Astrocyte of the cerebellum (primary cell): ENCODE data around the gene GALNT17.

Experiments used
- DNase-seq: peaks from one replicate; pipeline ENCODE4 v3.0.0-alpha.2; 2011; ENCODE audit warnings: low read depth
- H3K4me3 ChIP-seq: 2 replicates; pipeline ENCODE4 v1.5.1; 2011; ENCODE audit warnings: mild to moderate bottlenecking, low read depth, low read length, moderate library complexity
- CTCF ChIP-seq: IDR thresholded peaks from 2 replicates; pipeline ENCODE4 v1.5.1; 2012; ENCODE audit warnings: low read length, low read depth, moderate library complexity, mild to moderate bottlenecking; ENCODE audit errors: missing control alignments
- in situ Hi-C: cut with HindIII; loops from 2 replicates; pipeline ENCODE4 v1.10.0; 2017; ENCODE audit warnings: low sequenced_read_pairs

GALNT17 gene

DNA sequence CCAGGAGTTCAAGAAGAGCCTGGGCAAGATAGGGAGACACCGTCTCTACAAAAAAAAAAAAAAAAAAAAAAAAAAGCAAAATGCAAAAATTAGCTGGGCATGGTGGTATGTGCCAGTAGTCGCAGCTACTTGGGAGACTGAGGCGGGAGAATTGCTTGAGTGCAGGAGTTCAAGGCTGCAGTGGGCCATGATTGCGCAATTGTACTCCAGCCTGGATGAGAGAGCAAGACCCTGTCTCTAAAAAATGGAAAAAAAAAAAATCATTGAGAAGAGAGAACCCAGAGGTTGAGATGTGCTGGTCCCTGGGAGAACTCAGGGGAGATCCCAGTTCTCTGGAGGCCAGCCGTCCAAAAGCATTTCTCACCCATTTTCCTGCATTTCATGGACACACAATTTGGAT lies 95.2 kb downstream of the GALNT17 start:
- no peak overlapping the region for H3K4me3 ChIP-seq
- in situ Hi-C loops = no loop called here
- no peak for DNase-seq
- no peak for TF ChIP-seq CTCF

- no peak overlapping the region for H3K4me3 ChIP-seq
- in situ Hi-C loops = no loop called here
- DNase-seq = no peak
- TF ChIP-seq CTCF = no peak
These were observed 97.2 kb downstream of the GALNT17 start for GRCh38 chr7:71229148-71229547.

GRCh38 chr7:71229699-71230098 lies 97.8 kb downstream of the GALNT17 start:
- in situ Hi-C loops = no loop called here
- no peak for DNase-seq
- no peak for TF ChIP-seq CTCF

DNA sequence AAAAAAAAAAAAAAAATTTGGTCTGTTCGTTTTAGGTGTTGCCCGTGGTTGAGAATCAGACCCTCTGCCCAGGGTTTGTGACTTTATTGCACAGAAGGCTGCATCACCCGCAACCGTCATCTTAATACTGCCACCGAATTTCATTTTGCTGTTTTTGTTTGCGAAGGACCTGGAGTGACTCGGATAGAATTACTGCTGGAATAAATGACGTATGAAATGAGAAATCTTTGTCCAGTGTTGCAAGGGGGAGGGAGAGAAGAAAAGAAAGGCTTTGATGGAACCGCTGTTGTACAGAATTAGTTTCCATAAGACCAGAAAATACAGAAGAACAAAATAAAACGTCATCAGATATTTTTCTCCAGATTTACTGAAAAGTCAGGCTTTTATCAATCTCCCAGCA lies 103.3 kb downstream of the GALNT17 start:
- no peak for DNase-seq
- no peak for TF ChIP-seq CTCF
- in situ Hi-C loops = no loop called here
- no peak overlapping the region for H3K4me3 ChIP-seq

More at GRCh38 chr7:71229699-71230098, 97.8 kb downstream of the GALNT17 start:
- H3K4me3 ChIP-seq = no peak overlapping the region

- in situ Hi-C loops = no loop called here
- no peak for DNase-seq
- no peak overlapping the region for H3K4me3 ChIP-seq
- TF ChIP-seq CTCF = no peak
These were observed 104.5 kb downstream of the GALNT17 start for GRCh38 chr7:71236230-71237105.

DNA sequence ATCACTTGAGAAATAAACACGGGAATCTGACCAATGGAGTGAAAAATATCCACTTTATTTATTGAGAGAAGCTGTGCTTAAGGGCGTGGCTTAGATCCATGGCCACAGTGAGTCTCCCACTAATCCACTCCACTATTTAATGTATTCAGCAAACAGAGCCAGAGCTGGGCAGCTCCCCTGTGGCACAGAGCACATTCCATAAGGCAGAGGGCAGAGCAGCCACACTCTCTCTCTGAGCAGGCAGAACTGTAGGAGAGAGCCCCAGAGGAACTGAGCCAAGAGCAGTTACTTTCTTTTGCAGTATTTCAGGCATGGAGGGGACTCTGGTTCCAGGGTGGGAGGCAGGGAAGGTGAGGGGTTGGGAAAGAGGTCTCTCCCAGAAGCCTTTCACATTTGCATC lies 106.0 kb downstream of the GALNT17 start:
- in situ Hi-C loops = no loop called here
- no peak for DNase-seq
- TF ChIP-seq CTCF = no peak
- H3K4me3 ChIP-seq = no peak overlapping the region
